KBM-7 (cell line): ENCODE measurements around the gene CEP290.
"Not testable (repeated sequence)": the region's sequence is repeated elsewhere in the genome, so short reads cannot be mapped to it uniquely, and the experiment has no call there.

ENCODE experiments used
- DNase-seq: peaks from one replicate; pipeline ENCODE4 v3.0.0-alpha.2; 2015
- in situ Hi-C: fragments of 300-500 bp; cut with MboI; formaldehyde crosslinking; loops from 2 replicates; pipeline ENCODE4 v1.14.3; 2020; ENCODE audit warnings: low sequenced_read_pairs, low pct_unique_long_range_greater_than_20kb, mixed read lengths

Gene CEP290

GRCh38 chr12:88144546-88145468, 2.9 kb upstream of the CEP290 start:
- in situ Hi-C loops = loop anchor here (25.0 kb wide), 1 partner anchor 842 kb away; no protein-coding TSS in a partner anchor
- no peak for DNase-seq

DNA sequence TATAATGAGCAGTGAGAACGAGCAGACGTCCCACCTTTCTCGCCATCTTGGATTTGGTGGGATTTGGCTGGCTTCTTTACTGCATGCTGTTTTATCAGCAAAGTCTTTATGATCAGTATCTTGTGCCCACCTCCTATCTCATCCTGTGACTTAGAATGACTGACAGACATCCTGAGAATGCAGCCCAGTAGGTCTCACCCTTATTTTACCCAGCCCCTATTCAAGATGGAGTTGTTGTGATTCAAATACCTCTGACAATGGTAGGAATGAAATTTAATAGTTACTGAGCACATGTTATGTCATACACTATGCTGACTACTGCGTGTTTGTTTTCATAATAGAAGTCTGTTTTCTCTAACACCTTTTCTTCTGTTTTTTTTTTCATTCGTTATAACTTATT, 2.1 kb upstream of the CEP290 start:
- DNase-seq = no peak
- in situ Hi-C loops = loop anchor here (25.0 kb wide), 1 partner anchor 843 kb away; no protein-coding TSS in a partner anchor

- DNase-seq = no peak
- in situ Hi-C loops = loop anchor here (25.0 kb wide), 1 partner anchor 845 kb away; no protein-coding TSS in a partner anchor
These were observed 713 bp upstream of the CEP290 start for GRCh38 chr12:88142610-88142991.

GRCh38 chr12:88141425-88141773, 489 bp downstream of the CEP290 start:
- no peak for DNase-seq
- in situ Hi-C loops = loop anchor here (25.0 kb wide), 1 partner anchor 846 kb away; no protein-coding TSS in a partner anchor

DNA sequence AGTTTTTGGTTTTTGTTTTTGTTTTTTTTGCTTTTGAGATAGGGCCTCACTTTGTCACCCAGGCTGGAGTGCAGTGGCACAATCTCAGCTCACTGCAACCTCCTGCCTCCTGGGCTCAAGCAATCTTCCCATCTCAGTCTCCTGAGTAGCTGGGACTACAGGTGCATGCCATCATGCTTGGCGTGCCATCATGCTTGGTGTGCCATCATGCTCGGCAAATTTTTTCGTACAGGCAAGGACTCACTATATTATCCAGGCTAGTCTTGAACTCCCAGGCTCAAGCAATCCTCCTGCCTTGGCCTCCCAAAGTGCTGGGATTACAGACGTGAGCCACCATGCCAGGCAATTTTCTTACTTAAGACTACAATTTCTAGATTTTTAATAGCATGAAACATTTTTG, 2.2 kb downstream of the CEP290 start:
- in situ Hi-C loops = loop anchor here (25.0 kb wide), 1 partner anchor 848 kb away; no protein-coding TSS in a partner anchor
- not testable (repeated sequence) for DNase-seq

- in situ Hi-C loops = loop anchor here (25.0 kb wide), 1 partner anchor 854 kb away; no protein-coding TSS in a partner anchor
- not testable (repeated sequence) for DNase-seq
These were observed 8.7 kb downstream of the CEP290 start for GRCh38 chr12:88133181-88133580.

DNA sequence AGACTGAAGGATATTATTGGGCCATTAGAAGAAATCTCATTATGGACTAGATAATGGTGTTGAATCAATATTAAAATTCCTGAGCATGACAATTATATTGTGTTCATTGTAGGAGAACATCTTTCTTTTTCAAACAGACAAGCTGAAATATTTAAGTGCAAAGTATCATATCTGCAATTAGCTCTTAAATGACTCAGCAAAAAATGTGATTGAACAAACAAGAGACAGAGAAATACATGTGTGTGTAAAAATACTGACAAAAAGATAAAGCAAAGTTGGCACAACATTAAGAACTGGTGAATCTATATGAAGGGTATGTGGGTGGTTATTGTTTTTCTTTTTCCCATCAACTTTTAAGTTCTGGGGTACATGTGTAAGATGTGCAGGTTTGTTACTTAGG, 9.5 kb downstream of the CEP290 start:
- in situ Hi-C loops = loop anchor here (25.0 kb wide), 1 partner anchor 855 kb away; no protein-coding TSS in a partner anchor
- DNase-seq = no peak

- no peak for DNase-seq
- in situ Hi-C loops = loop anchor here (25.0 kb wide), 1 partner anchor 859 kb away; no protein-coding TSS in a partner anchor
These were observed 14.0 kb downstream of the CEP290 start for GRCh38 chr12:88127855-88128254.

GRCh38 chr12:88127099-88127498, 14.8 kb downstream of the CEP290 start:
- in situ Hi-C loops = loop anchor here (25.0 kb wide), 1 partner anchor 860 kb away; no protein-coding TSS in a partner anchor
- no peak for DNase-seq

DNA sequence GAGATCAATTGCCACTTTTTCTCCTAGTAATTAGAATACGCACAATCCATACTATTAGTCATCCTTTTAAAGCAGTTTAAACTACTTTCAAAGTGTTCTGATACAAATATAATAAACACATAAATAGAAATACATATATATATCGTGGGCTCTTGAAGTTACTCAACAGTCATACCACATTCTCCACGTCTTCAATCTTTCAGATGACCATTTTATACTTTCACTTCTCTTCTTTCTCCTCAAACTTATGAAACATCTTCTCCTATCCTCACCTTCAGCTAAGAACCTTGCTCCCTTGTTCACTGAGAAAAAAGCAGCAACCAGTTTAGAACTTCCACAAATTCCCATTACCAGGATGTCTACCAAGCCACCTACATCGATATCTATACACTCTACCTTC, 19.2 kb downstream of the CEP290 start:
- DNase-seq = no peak
- in situ Hi-C loops = no loop called here

DNA sequence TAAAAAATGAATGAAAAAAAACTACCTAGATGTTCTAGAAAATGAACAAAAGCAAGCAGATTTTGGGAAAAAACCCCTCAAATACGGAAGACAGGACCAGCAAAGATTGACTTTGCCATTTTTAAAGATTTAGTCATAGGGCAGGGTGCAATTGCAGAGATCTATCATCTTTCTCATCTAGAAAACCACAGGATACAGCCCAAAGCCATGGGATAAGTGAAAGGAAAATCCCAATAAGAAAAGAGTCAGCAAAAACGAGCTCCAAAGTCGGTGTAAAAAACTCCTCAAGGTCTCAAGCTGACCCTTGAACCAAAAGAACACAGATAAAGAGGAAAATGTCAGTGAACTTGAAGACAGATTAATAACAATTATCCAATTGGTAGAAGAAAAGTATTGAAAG, 28.0 kb downstream of the CEP290 start:
- DNase-seq = no peak

DNA sequence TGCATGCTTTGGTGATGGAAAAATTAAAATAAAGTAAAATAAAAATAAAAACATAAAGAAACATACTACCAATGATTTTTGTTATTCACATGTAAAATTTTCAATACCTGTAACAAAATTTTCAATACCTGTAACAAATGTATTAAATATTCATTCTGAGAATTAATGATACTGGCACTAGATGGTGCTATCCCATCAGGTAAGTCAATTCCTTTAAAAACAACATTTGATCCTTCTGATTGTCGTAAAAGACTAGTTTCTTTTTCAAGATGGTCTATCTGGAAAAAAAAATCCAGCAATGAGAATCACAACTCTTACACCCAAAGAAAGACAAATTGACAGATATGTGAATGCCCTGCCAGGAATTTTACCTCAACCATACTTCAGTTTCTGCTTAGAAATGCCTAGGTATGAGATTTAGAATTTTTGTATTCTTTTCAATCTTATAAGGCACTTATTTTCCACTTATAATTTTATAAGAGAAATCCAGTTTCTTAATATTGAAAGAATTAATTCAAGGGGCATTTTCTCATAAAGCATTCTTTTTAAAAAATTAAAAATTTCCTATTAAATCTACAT, 30.7 kb downstream of the CEP290 start:
- peak; percentile 19 for DNase-seq
- in situ Hi-C loops = no loop called here

More for the DNA sequence above, 28.0 kb downstream of the CEP290 start:
- in situ Hi-C loops = no loop called here

GRCh38 chr12:88108021-88108420, 33.9 kb downstream of the CEP290 start:
- DNase-seq = no peak
- in situ Hi-C loops = no loop called here

GRCh38 chr12:88093573-88093972, 48.3 kb downstream of the CEP290 start:
- in situ Hi-C loops = no loop called here
- no peak for DNase-seq

DNA sequence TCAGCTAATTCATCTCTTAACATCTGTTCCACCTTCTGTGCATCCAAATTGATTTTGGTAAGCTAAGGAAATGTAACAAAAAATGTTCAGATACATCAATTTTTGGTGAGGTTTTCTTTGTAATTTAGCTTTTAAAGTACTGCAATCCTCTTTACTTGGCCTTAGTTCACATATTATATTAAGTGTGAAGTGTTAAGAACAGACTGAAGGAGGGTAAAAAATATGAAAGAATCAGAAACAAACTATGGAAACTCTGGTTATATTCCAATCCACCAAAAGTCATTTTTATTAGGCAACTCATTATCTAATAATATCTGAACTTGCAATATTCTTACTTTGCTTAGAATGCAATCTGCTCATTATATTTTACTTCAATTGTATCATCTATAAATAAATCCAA, 49.1 kb downstream of the CEP290 start:
- in situ Hi-C loops = no loop called here
- DNase-seq = no peak

GRCh38 chr12:88084210-88084609, 57.7 kb downstream of the CEP290 start:
- DNase-seq = no peak
- in situ Hi-C loops = no loop called here

DNA sequence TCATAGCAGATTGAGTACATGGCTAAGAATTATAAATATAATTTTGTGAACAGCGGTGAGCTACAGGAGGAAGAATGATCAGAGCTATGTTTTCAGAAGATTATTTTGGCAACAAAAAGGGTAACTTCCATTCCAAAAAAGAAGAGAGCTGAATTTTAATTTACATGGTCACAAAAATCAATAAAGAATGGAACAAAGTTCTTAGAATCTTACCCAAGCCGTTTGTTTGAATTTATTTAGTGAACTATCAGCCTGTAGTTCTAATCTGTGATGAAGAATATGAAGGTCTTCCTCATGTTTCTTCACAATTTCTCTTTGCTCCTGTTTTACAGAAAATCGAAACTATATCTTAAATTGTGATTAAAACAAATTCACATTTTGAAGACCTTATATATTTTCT, 58.3 kb downstream of the CEP290 start:
- in situ Hi-C loops = no loop called here

DNA sequence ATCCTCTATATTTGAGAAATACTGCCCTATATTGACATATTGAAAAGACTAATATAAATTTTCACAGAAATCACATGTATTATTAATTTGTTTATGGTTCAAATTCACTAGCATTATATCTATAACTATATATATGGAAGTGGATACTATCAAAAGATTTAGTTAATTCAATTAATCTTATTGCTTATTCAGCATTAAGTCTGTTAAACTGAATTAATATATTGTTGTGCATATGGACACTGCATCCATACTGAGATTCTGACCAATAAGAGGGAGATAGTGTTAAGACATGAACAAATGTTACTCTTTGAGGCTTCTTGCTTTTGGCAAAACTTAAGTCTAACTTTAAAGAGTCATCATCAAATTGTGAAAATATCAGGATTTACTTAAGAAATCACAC, 60.6 kb downstream of the CEP290 start:
- no peak for DNase-seq
- in situ Hi-C loops = no loop called here

More for the DNA sequence above, 58.3 kb downstream of the CEP290 start:
- no peak for DNase-seq

DNA sequence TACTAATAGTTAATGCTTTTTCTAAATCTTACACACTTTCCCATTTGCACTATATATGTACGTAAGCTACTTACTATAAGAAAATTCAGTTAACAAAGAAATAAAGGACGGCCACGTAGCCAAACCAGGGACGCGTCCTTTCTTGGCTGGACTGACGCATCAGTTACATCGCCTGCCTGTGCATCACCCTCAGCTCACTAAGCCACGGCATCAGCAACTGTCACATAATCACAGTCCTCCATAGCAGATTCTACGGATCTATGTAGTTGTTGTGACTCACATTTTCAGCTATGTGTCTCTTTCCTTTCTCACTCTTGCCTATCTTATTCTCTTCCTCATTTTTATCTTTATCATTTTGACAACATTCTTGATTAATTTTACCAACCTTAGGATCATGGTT, 74.6 kb downstream of the CEP290 start:
- in situ Hi-C loops = no loop called here
- no peak for DNase-seq

DNA sequence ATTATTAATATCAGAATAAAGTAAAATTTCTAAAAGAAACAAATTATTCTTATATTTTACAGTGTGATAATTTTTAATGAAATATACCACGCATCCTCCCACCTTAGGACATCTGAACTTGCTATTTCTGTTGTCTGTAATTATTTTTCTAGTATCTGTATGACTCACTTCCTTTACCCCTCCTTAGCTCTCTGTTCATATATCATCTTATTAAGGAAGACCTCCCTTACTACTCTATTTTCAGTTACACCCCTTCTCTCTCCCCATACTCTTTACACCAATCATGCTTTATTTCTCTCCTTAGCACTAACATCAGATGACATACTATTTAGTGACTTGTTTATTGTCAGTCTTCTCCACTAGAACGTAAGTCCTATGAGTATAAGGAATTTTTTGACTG, 78.5 kb downstream of the CEP290 start:
- no peak for DNase-seq
- in situ Hi-C loops = no loop called here
